8988T (cell line): ENCODE measurements around the gene RIOK3.
"Not testable (repeated sequence)": the region's sequence is repeated elsewhere in the genome, so short reads cannot be mapped to it uniquely, and the experiment has no call there.

Experiments used
- DNase-seq: peaks from one replicate; pipeline ENCODE4 v3.0.0; 2011

The RIOK3 gene

GRCh38 chr18:23452347-23452727, 750 bp upstream of the RIOK3 start:
- no peak for DNase-seq

DNA sequence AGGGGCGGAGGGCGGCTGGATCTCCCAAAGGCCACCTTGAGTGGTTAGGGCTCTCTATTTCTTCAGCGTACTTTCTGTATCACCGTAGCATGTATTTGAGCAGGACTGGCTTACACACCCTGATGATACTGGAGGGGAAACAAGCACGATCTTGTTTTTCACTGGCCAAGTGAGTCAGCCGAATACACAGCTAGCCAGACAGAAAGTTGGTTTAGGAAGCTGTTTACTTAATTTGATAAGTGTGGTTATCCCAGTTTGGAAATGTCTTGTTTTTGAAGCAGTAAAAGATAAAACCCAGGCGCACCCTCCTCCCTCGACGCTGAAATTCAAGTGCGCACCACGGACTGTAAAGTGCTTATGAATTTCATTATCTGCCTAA, 582 bp downstream of the RIOK3 start:
- no peak for DNase-seq

DNA sequence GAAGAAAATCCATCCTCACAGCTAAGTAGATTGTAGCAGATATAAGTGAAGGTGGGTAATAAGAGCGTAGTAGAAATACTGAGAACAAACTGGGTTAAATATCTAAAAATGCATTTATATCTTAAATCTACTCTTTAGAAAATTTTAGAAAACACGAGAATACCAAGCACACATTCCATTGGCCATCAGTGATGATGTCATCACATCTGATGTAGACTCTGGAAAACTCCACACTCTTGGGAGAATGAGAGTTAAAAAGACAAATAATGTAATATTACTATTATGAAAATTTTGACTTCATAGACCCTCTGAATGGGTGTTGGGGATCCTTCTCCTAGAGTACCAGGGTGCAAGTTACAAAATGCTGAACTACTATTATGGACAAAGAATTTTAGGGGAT, 3.7 kb downstream of the RIOK3 start:
- DNase-seq, result no peak

- DNase-seq, result no peak
Observed at GRCh38 chr18:23458830-23459529, 5.9 kb downstream of the RIOK3 start.

GRCh38 chr18:23459530-23459921, 6.4 kb downstream of the RIOK3 start:
- no peak for DNase-seq

GRCh38 chr18:23460285-23461273, 7.5 kb downstream of the RIOK3 start:
- DNase-seq, result no peak

- DNase-seq, result no peak
Observed at GRCh38 chr18:23462876-23463275, 9.8 kb downstream of the RIOK3 start.

GRCh38 chr18:23468753-23469459, 15.8 kb downstream of the RIOK3 start:
- no peak for DNase-seq

- no peak for DNase-seq
Observed at GRCh38 chr18:23470620-23471387, 17.7 kb downstream of the RIOK3 start.

- DNase-seq, result no peak
Observed at GRCh38 chr18:23471486-23471885, 18.4 kb downstream of the RIOK3 start.

DNA sequence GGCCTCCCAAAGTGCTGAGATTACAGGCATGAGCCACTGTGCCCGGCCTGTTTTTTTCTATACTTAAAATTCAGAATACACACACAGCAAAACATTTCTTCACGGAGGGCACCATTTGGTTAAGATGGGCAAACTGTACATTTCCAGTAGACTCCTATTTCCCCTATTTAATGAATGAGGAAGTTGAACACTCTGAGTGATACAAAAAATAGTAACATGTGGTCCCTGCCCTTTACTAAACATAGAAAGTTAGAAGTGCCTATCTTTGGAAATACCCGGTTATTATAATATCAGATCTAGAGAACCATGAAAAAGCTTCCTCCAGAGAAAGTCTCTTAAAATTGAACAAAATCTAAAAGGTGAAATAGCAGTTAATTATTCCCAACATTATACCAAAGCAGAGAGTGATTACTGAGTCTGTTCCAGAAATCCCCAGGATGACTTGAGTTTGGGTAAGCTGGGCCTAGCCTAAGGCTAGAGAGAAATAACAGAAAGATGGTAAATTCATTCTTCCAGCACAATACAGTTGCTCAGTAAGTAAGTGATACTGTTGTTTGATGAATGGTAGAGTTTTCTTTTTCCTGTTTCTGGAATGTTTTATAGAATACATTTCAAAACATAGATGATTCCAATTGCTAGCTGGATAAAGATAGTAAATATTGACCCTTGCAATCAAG, 26.9 kb downstream of the RIOK3 start:
- DNase-seq, result no peak

DNA sequence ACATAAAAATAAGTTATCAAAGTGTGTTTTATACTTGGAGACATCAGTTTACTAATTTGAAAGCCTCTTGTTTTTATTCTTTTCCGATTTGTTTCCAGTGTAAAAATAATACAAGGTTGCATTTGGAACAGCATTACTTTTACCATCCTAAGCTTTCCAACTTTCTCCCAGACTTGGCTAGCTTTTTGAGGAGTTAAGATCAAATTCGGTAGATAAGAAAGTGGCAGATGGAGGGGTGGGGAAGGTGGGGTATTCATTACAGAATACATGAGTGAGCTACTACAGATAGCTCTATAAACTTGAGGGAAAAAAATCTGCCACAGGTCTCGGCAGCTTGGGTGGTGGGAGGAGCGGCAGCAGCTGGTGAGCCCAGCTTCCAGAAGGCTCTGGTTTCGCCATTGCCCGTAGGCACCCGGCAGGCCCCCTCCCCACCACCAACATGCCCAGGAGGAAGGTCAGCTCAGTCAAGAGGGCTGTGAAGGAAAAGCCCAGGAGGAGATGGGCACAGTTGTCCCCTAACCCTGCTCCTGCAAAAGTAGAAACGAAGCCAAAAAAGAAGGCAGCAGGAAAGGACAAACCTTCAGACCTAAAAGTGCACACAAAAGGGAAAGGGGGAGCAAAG, 31.6 kb downstream of the RIOK3 start:
- DNase-seq, result no peak

DNA sequence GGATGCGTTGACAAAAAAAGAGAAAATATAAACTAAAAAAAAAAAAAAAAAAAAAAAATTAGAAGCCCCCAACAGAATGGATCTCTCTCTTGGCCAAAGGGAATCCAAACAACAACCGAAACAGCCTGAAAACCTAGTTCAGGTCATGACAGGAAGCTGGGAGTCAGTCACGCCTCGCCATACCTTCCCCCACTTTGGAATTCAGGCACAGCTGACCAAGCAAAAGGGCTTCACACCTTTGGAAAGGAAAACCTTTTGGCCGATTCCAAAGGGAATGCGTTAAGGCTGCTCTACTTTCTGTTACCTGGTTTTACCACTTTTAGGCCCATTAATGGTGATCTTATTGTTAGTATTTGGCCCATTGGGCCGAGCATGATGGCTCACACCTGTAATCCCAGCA, 32.3 kb downstream of the RIOK3 start:
- no peak for DNase-seq

DNA sequence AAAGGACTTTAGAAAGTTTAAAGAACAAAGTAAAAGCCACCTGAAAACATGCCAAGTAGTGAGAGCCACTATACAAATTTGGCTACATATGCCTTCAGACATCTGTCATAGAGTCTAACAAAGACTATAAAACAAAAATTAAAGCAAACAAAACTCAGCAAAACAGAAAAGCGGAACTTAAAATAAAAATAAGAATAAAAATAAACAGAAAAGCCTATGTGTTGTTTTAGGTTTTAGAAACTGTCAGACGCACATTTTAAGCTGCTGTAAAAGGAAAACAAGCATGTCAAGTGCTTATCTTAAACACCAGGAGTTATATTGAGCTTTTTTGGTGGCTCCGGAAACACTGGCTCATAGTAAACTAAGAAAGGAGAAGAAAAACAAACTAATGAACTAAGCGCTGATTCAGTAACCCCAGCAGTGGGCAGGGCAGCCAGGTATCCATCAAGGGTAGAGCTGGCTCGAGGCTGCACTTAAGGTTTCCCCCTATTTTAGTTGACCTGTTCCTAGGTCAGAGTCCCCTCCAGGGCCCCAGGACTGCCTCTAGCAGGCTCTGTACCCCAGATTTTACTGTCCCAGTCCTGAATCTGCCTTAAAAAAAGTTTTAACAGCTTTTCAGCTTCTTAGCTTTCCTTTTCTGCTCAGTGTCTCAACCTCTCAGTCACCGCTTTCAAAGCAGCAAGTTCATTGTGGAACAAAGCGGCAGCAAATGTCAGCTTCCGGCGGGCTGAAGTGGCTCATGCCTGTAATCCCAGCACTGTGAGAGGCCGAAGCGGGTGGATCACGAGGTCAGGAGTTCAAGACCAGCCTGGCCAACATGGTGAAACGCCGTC, 34.9 kb downstream of the RIOK3 start:
- DNase-seq, result no peak

DNA sequence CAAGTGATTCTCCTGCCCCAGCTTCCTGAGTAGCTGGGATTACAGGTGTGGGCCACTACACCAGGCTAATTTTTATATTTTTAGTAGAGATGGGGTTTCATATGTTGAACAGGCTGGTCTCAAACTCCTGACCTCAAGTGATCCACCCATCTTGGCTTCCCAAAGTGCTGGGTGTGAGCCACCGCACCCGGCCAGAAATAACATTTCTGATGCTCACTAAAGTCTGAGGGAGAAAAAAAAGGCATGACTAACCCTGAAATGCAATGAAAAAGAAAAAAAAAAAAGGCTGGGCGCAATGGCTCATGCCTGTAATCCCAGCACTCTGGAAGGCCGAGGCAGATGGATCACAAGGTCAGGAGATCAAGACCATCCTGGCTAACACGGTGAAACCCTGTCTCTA, 36.5 kb downstream of the RIOK3 start:
- not testable (repeated sequence) for DNase-seq

DNA sequence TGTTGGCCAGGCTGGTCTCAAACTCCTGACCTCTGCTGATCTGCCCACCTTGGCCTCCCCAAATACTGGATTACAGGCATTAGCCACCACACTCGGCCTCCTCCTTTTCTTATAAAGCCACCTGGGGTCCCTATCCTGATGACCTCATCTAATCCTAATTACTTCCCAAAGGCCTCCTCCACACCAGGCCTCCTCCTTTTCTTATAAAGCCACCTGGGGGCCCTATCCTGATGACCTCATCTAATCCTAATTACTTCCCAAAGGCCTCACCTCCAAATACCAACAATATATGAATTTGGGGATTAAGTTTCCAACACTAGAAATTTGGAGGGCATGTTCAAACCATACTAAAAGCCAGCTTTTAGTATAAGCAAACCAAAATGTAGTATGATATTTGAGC, 40.6 kb downstream of the RIOK3 start:
- no peak for DNase-seq

GRCh38 chr18:23494992-23495391, 41.9 kb downstream of the RIOK3 start:
- DNase-seq, result no peak

DNA sequence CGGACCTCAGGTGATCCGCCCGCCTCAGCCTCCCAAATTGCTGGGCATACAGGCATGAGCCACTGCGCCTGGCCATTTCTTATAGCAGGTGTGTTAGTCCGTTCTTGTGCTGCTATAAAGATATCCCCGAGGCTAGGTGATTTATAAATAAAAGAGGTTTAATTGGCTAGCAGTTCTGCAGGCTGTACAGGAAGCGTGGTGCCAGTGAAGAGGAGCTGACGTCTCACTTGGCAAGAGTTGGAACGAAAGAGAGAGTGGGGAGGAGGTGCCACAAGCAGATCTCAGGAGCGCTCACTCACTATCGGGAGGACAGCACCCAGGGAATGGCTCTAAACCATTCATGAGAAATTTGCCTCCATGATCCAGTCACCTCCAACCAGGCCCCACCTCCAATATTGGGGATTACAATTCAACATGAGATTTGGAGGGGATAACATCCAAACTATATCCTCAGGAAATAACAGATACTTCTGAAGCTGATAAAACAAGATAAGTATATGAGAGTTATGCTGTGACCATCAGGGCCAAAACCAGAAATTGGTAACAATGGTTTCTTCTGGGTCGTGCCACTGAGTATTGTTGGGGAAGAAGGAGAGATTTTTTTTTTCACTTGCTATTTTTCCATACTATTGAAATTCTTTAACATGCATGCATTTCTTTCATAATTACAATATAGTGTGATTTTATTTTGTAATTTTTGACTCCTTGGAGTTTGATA, 42.8 kb downstream of the RIOK3 start:
- DNase-seq, result no peak

DNA sequence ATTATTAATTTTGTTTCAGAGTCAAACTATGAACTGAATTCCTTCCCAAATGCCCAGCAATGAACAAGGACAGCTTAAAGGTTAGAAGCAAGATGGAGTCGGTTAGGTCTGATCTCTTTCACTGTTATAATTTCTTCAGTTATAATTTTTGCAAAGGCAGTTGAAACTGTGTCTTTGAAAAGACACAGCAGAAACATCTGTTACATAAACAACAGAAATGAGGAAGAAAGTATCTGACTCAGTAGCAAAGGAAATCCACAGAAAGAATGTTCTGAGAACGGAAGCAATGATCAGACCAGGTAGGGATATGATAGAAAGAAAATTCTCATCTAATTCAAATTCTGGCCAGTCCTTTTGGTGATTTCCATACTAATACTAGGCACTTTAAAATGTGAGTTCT, 45.0 kb downstream of the RIOK3 start:
- no peak for DNase-seq

GRCh38 chr18:23498877-23499276, 45.8 kb downstream of the RIOK3 start:
- peak; percentile 95 for DNase-seq
